PC-9 (cell line): ENCODE measurements around the gene P2RX7.

Experiments used
- CTCF ChIP-seq: fragments of 200-600 bp; sonication (generic); conservative IDR thresholded peaks from 2 replicates; pipeline ENCODE4 v1.6.1; 2017; ENCODE audit warnings: mixed run types, antibody characterized with exemption, mild to moderate bottlenecking, moderate library complexity
- EZH2 ChIP-seq: fragments of 200-600 bp; sonication (generic); IDR thresholded peaks from 2 replicates; pipeline ENCODE4 v1.8.0; 2017; ENCODE audit warnings: antibody characterized with exemption, low read depth

- TF ChIP-seq CTCF (no peak), EZH2 (no peak)
Measured at GRCh38 chr12:121085069-121085468, 47.6 kb upstream of the P2RX7 start.
